NCI-H1105 treated with DMSO at 0.1 percent for 48 hours (cell line): Measurements from ENCODE around the gene ZEB2.

Experiments used
- DNase-seq: peaks from one replicate; lab custom pipeline; 2025; lab: John Stamatoyannopoulos, UW

The ZEB2 gene

GRCh38 chr2:144470334-144470733 lies 49.6 kb downstream of the ZEB2 start:
- no peak for DNase-seq

- peak; percentile 17 for DNase-seq
Measured at GRCh38 chr2:144469798-144470197, 50.1 kb downstream of the ZEB2 start.

- no peak for DNase-seq
Measured at GRCh38 chr2:144468823-144469595, 50.9 kb downstream of the ZEB2 start.

DNA sequence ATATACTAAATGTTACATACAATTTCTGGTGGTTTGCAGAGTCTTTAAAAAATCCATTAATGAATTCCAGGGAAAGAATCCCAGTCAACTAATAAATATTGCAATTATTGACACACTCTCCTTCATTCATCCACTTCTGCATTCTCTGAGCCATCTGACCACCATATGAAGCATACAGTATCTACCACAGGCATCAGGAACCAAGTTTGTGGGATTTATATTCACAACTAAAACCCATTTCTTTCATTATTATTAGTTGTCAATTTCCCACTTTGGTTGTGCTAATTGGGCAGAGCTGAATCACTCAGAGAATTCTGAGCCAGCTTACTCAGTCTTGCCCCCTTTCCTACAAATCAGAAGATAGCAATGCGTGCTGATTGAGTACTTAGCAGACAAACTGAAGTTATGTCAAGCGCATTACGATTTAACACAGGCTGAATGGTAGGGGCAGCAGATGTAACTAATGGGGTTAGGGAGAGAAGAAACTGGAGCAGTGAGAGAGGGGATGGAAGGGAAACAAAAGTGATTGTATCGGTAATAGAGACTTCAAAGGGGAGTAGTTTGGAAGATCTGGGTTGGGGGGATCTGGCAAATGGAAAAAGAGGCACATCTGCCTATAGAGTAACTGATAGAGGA lies 52.3 kb downstream of the ZEB2 start:
- DNase-seq, result no peak

DNA sequence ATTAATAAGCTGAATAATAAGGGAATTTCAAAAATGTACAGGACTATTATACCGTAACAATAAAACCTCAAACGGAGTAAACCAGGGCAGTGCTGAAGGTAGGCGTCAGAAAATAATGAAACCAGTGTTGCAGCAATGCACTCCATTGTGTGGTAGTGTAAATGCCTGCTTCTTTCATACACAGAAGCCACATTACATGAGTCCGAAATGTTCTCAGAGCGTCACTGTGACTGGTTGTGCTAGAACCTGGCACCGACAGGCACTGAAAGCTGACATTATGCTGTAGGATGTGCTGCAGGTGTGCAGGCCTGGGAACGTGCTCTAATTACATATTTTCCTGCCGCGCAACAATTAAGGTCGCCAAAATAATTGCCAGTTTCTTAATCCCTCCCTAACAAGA lies 53.3 kb downstream of the ZEB2 start:
- peak; percentile 68 for DNase-seq

DNA sequence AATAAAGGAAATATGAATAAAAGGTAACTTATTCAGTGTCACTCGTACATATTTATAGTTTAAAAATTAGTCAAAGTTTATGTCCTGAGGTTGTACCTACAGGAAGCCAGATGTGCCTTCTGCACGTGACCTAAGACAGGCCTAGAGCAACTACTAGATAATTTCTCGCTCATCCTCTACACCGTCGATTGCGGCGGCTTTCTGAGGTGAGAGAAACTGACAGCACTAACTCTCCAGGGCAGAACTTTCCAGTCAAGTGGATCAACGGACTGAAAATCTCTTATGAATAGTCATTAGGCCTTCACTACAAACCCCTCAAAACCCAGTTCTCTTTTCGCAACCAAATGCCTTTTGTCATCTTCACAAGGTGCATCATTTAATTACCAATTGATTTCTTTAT lies 54.2 kb downstream of the ZEB2 start:
- no peak for DNase-seq

GRCh38 chr2:144464730-144465129 lies 55.2 kb downstream of the ZEB2 start:
- DNase-seq, result peak; percentile 98

DNA sequence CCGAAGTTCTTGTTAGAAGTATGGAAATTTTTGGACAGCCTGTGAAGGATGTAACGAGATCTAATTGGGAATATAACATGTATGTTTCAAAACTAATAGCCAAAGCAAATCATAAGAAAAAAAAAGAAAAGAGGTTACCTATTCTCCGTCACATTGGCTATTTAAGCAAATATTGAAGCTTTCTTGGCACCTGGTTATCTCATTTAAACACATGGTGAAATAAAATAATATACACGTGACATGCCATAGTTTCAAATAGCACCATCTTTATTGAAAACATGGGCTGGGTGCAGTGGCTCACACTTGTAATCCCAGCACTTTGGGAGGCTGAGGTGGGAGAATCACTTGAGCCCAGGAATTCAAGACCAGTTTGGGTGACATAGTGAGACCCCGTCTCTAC lies 56.7 kb downstream of the ZEB2 start:
- no peak for DNase-seq

GRCh38 chr2:144462266-144462665 lies 57.7 kb downstream of the ZEB2 start:
- DNase-seq, result no peak

DNA sequence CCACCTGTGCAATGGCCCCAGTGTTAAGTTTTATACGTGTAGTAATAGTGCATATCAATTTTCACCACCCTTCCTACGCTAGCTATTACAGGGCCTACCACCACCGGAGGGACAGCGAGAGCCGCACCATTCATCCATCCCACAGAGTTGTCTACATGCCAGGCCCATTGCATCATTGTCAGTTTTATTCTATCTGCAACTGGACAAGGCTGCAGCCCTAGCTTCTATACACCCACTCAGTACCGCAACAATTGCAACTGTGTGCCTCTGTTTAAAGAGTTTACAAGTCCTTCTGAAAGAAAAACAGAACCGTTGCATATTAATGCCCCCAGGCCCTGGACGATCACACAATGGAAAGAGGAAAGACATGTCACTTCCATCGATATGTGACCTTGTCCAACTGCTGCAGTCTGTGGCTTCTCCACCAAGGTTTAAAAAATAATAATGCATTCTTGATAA lies 58.6 kb downstream of the ZEB2 start:
- DNase-seq, result no peak

DNA sequence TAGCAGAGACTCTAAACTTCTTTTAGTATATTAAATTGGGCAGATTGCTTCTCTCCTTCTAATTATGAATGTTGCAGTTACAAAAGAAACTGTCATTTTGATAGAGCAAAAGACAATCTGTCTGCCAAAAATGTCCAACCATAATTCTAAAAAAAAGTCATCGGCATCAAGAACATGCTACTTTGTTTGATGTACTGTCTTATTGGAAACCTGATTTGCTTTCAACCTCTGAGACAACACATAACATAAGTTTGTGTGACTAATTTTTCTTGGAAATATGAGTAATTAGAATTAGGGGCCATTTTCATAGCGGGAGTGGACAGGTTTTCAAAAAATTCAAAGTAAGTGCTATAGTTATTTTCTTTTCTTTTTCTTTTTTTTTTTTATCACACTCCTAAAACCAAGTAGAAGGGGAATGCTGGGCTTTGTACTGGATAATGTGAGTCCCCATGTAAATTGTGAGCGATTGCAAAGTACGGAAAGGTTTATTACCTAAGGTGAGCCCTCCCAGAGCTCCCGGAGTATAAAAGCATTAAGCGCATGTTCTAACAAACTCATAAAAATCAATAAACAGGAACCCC lies 59.1 kb downstream of the ZEB2 start:
- DNase-seq, result no peak

DNA sequence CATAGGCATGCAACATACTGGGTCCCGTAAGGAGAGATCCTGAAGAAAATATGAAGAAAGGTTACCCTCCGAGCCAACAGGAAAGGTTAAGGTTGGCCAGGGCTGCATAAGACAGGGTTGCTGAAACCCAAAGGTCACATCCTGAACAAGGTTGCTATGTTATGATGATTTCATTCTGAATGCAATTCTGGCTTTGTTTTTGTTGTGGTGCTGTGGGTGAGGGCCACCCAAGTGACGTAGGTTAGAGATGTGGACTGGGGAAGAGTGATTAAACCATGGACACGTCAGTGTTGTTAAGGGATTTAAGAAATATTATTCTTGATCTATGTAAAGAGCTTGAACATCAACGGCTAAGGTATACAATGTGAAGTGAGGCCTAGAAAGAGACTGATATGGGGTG lies 60.0 kb downstream of the ZEB2 start:
- DNase-seq, result no peak

- DNase-seq, result no peak
Measured at GRCh38 chr2:144459286-144459685, 60.6 kb downstream of the ZEB2 start.

- DNase-seq, result no peak
Measured at GRCh38 chr2:144458541-144458940, 61.4 kb downstream of the ZEB2 start.

GRCh38 chr2:144456680-144457079 lies 63.2 kb downstream of the ZEB2 start:
- DNase-seq, result no peak

DNA sequence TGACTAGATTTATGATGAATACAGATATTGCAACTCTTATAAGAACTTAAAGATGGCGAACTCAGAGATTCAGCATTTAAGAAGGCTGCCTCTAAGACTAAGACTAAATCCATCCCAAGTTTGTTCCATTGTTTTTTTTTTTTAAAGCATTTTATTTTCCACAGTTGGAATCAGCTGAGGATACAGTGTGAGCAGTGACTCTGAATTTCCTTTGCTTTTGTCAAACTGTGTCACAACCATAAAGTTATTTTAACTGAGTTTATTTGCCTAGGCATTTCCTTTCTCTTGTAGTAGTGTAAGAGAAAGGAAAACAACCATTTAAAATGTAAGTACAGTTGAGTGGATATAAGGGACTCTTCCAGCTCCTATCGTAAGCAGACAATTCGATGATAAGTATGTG lies 63.9 kb downstream of the ZEB2 start:
- DNase-seq, result no peak

GRCh38 chr2:144454466-144455287 lies 65.2 kb downstream of the ZEB2 start:
- DNase-seq, result no peak

DNA sequence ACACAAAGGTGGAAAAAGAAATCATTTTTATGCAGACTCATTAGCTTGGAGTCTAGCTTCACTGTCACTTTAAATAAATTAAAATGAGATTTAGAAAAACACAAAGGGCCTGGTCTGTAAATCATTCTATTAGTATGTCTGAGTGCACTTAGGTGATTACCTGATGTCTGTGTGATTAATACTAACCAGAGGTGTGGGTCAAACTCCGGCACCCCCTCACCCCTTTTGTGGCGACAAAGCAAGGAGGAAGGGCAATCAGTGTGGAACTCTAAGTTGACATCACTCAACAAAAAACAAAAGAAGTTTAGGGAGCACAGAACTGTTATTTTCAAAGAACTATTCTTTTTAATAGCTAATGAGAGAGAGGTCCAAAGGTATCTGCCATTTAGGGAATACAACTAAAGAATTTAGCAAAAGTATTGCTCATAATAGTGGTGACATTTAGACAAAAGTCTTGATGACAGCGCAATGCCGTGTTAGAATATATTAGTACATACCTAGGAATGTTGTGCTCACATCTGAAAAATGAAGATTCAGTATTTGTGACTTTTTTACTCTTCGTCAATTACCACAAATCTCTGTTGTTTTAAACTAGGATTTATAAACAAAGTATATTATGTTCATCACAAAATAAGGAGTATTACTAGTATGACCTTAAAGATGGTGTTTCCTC lies 66.3 kb downstream of the ZEB2 start:
- DNase-seq, result no peak

GRCh38 chr2:144452989-144453336 lies 67.0 kb downstream of the ZEB2 start:
- no peak for DNase-seq

GRCh38 chr2:144452169-144452988 lies 67.5 kb downstream of the ZEB2 start:
- no peak for DNase-seq

GRCh38 chr2:144451443-144451842 lies 68.5 kb downstream of the ZEB2 start:
- no peak for DNase-seq
